Liver (tissue), 9 donors: ENCODE data around the gene CDC25A. TPM values are rescaled to one million over a fixed set of nuclear protein-coding genes. Genes with fewer than 3 reads are reported as not detected.

ENCODE experiments used
- DNase-seq: peaks from one replicate; pipeline ENCODE4 v3.0.0-alpha.2; 2017; ENCODE audit warnings: low spot score
- H3K27ac ChIP-seq, 2 donors: one replicate each; pipeline ENCODE4 v1.7.0; 2013; ENCODE audit warnings: inconsistent platforms in 2 of 2, low read length in 2 of 2, control low read depth in 1 of 2, low read depth in 1 of 2, mild to moderate bottlenecking in 1 of 2
- H3K27me3 ChIP-seq, 4 donors: one replicate each; pipeline versions ENCODE4 v1.6.1 to v1.7.0; 2013; ENCODE audit warnings: low read length in 3 of 4, inconsistent platforms in 1 of 4, mild to moderate bottlenecking in 1 of 4, moderate library complexity in 1 of 4; ENCODE audit not compliant: control insufficient read depth in 4 of 4, insufficient read depth in 4 of 4
- H3K36me3 ChIP-seq, 4 donors: one replicate each; pipeline versions ENCODE4 v1.6.1 to v1.7.0; 2013; ENCODE audit warnings: low read length in 3 of 4, mild to moderate bottlenecking in 3 of 4, low read depth in 1 of 4, moderate library complexity in 1 of 4; ENCODE audit not compliant: control insufficient read depth in 4 of 4, insufficient read depth in 3 of 4
- H3K4me1 ChIP-seq, 4 donors: one replicate each; pipeline versions ENCODE4 v1.6.1 to v1.7.0; 2013; ENCODE audit warnings: low read length in 3 of 4, mild to moderate bottlenecking in 3 of 4, moderate library complexity in 1 of 4; ENCODE audit not compliant: control insufficient read depth in 4 of 4, insufficient read depth in 4 of 4
- H3K4me3 ChIP-seq, 3 donors: one replicate each; pipeline versions ENCODE4 v1.6.1 to v1.7.0; 2013; ENCODE audit warnings: low read length in 3 of 3, control low read depth in 1 of 3, low read depth in 1 of 3, mild to moderate bottlenecking in 1 of 3
- H3K9ac ChIP-seq, 2 donors: one replicate each; pipeline ENCODE4 v1.7.0; 2013; ENCODE audit warnings: low read length in 2 of 2, mild to moderate bottlenecking in 2 of 2, moderate library complexity in 2 of 2, control low read depth in 1 of 2, low read depth in 1 of 2
- H3K9me3 ChIP-seq, 4 donors: one replicate each; pipeline versions ENCODE4 v1.6.1 to v1.7.0; 2013; ENCODE audit warnings: low read length in 3 of 4; ENCODE audit not compliant: control insufficient read depth in 4 of 4
- EGR1 ChIP-seq, 2 donors: IDR thresholded peaks; 2 replicates each; pipeline ENCODE4 v1.6.1; 2016 to 2018; ENCODE audit warnings: antibody characterized with exemption in 2 of 2, low read depth in 2 of 2
- FOXA1 ChIP-seq: IDR thresholded peaks from 2 replicates; pipeline ENCODE4 v1.6.1; 2016; ENCODE audit warnings: antibody characterized with exemption
- FOXA2 ChIP-seq: IDR thresholded peaks from 2 replicates; pipeline ENCODE4 v1.6.1; 2016; ENCODE audit warnings: antibody characterized with exemption
- GABPA ChIP-seq, 2 donors: IDR thresholded peaks in 1 of 2; conservative IDR thresholded peaks in 1 of 2; 2 replicates each; pipeline ENCODE4 v1.6.1; 2016; ENCODE audit warnings: antibody characterized with exemption in 2 of 2, mild to moderate bottlenecking in 1 of 2, moderate library complexity in 1 of 2
- HNF4A ChIP-seq, 2 donors: conservative IDR thresholded peaks; 2 replicates each; pipeline ENCODE4 v1.6.1; 2016; ENCODE audit warnings: antibody characterized with exemption in 2 of 2, mild to moderate bottlenecking in 2 of 2
- HNF4G ChIP-seq: IDR thresholded peaks from 2 replicates; pipeline ENCODE4 v1.6.1; 2016; ENCODE audit warnings: antibody characterized with exemption
- JUND ChIP-seq, 2 donors: IDR thresholded peaks; 2 replicates each; pipeline ENCODE4 v1.6.1; 2016; ENCODE audit warnings: antibody characterized with exemption in 2 of 2
- NR2F2 ChIP-seq: IDR thresholded peaks from 2 replicates; pipeline ENCODE4 v1.6.1; 2016; ENCODE audit warnings: antibody characterized with exemption
- RAD21 ChIP-seq, 2 donors: IDR thresholded peaks; 2 replicates each; pipeline ENCODE4 v1.6.1; 2016; ENCODE audit warnings: antibody characterized with exemption in 2 of 2, mild to moderate bottlenecking in 2 of 2
- RXRA ChIP-seq, 2 donors: IDR thresholded peaks; 2 replicates each; pipeline ENCODE4 v1.6.1; 2017 to 2018; ENCODE audit warnings: antibody characterized with exemption in 2 of 2, mild to moderate bottlenecking in 1 of 2
- SP1 ChIP-seq: IDR thresholded peaks from 2 replicates; pipeline ENCODE4 v1.6.1; 2018; ENCODE audit warnings: antibody characterized with exemption, mild to moderate bottlenecking
- TAF1 ChIP-seq: conservative IDR thresholded peaks from 2 replicates; pipeline ENCODE4 v1.6.1; 2016; ENCODE audit warnings: antibody characterized with exemption, mild to moderate bottlenecking
- YY1 ChIP-seq: IDR thresholded peaks from 2 replicates; pipeline ENCODE4 v1.6.1; 2016; ENCODE audit warnings: antibody characterized with exemption, mild to moderate bottlenecking
- WGBS: extraction: QIAGEN DNeasy Blood & Tissue Kit; methylation state at CpG from one replicate; pipeline ENCODE4 v1.1.7; 2013; 5-methylcytosine and 5-hydroxymethylcytosine counted together
- polyA plus RNA-seq, 2 donors: library from polyadenylated mRNA; stranded (reverse) in 1 of 2; unstranded in 1 of 2; fragments of 200-250 nt in 1 of 2; fragments of >200 nt in 1 of 2; fragmentation: Nextera tagmentation in 1 of 2; extraction: Ambion mirVana in 1 of 2; gene quantifications; one replicate each; pipeline versions ENCODE4 v1.2.1 to v1.2.3, GENCODE V29; 2013 to 2015
- total RNA-seq, 2 donors: library from RNA; depleted of rRNA; stranded (reverse); fragments of >200 nt; gene quantifications; one replicate each; pipeline ENCODE4 v1.2.3, GENCODE V29; 2014
- TF ChIP-seq, protein P1 (sequence below): IDR thresholded peaks from 2 replicates; pipeline ENCODE4 v1.6.1; 2016; ENCODE audit warnings: antibody characterized with exemption
- TF ChIP-seq, protein P2 (sequence below): IDR thresholded peaks from 2 replicates; pipeline ENCODE4 v1.6.1; 2016; ENCODE audit warnings: antibody characterized with exemption
- TF ChIP-seq, protein P3 (sequence below): fragments of 150-350 bp; IDR thresholded peaks from 2 replicates; pipeline ENCODE4 v1.5.1; 2017; ENCODE audit warnings: improper control_type of control experiment, low read depth, low read length; ENCODE audit not compliant: missing input control
- TF ChIP-seq, protein P4 (sequence below): IDR thresholded peaks from 2 replicates; pipeline ENCODE4 v1.6.1; 2016; ENCODE audit warnings: antibody characterized with exemption
- TF ChIP-seq, protein P5 (sequence below): IDR thresholded peaks from 2 replicates; pipeline ENCODE4 v1.6.1; 2016; ENCODE audit warnings: antibody characterized with exemption, mild to moderate bottlenecking
- donor health status: healthy.
- donor health status: healthy.
- donor health status: healthy.
- donor health status: healthy.
- donor health status: healthy.

Gene CDC25A
- total and polyA plus RNA-seq, 4 donors: 0.18 to 29.6 (median 0.60) TPM

DNA sequence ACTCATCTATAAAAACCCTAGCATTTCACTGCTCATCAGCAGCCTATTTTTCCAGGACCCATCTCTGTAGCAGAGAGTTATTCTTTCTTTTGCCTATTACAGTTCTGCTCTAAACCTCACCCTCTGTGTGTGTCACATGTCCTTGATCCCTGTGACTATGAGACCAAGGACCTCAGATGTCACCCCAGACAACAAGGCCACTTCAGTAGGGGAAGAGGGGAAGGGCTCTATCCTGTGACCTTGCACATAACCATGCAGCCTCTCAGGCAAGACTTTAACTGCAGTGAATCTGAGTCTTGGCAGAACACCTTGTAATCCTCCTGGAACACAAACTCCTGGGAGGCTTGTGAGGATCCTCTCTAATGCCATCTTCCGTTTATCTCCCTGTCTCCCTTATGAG lies 48.3 kb upstream of the CDC25A start:
- H3K36me3 ChIP-seq: no peaks in the 10 kb centered on the region
- H3K9me3 ChIP-seq: no peaks in the 10 kb centered on the region
- no peak for DNase-seq
- WGBS: 91% methylated on average over 1 of the region's 1 CpG
- H3K4me1 ChIP-seq: peaks cover 0 to 3% (median 0%) of the 10 kb centered on the region in 4 donors
- H3K9ac ChIP-seq: no peak overlapping the region
- H3K27me3 ChIP-seq: no peaks in the 10 kb centered on the region
- TF ChIP-seq TAF1: no peak
- TF ChIP-seq, protein P1, sequence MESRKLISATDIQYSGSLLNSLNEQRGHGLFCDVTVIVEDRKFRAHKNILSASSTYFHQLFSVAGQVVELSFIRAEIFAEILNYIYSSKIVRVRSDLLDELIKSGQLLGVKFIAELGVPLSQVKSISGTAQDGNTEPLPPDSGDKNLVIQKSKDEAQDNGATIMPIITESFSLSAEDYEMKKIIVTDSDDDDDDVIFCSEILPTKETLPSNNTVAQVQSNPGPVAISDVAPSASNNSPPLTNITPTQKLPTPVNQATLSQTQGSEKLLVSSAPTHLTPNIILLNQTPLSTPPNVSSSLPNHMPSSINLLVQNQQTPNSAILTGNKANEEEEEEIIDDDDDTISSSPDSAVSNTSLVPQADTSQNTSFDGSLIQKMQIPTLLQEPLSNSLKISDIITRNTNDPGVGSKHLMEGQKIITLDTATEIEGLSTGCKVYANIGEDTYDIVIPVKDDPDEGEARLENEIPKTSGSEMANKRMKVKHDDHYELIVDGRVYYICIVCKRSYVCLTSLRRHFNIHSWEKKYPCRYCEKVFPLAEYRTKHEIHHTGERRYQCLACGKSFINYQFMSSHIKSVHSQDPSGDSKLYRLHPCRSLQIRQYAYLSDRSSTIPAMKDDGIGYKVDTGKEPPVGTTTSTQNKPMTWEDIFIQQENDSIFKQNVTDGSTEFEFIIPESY: no peak
- TF ChIP-seq, protein P2, sequence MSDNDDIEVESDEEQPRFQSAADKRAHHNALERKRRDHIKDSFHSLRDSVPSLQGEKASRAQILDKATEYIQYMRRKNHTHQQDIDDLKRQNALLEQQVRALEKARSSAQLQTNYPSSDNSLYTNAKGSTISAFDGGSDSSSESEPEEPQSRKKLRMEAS: no peak
- TF ChIP-seq FOXA2: no peak
- no peak for TF ChIP-seq GABPA (IDR thresholded peaks at IDR 0.05 in 1 of 2, conservative IDR thresholded peaks at IDR 0.05 in 1 of 2)
- no peak for TF ChIP-seq HNF4A (conservative IDR thresholded peaks at IDR 0.05)
- TF ChIP-seq, protein P3, sequence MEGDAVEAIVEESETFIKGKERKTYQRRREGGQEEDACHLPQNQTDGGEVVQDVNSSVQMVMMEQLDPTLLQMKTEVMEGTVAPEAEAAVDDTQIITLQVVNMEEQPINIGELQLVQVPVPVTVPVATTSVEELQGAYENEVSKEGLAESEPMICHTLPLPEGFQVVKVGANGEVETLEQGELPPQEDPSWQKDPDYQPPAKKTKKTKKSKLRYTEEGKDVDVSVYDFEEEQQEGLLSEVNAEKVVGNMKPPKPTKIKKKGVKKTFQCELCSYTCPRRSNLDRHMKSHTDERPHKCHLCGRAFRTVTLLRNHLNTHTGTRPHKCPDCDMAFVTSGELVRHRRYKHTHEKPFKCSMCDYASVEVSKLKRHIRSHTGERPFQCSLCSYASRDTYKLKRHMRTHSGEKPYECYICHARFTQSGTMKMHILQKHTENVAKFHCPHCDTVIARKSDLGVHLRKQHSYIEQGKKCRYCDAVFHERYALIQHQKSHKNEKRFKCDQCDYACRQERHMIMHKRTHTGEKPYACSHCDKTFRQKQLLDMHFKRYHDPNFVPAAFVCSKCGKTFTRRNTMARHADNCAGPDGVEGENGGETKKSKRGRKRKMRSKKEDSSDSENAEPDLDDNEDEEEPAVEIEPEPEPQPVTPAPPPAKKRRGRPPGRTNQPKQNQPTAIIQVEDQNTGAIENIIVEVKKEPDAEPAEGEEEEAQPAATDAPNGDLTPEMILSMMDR: no peak
- TF ChIP-seq SP1: no peak
- no peak for TF ChIP-seq FOXA1
- TF ChIP-seq NR2F2: no peak
- TF ChIP-seq RXRA (IDR thresholded peaks at IDR 0.05): no peak
- no peak for TF ChIP-seq YY1
- no peak for TF ChIP-seq JUND (IDR thresholded peaks at IDR 0.05)
- no peak for TF ChIP-seq HNF4G
- TF ChIP-seq, protein P4, sequence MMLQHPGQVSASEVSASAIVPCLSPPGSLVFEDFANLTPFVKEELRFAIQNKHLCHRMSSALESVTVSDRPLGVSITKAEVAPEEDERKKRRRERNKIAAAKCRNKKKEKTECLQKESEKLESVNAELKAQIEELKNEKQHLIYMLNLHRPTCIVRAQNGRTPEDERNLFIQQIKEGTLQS: no peak
- TF ChIP-seq RAD21 (IDR thresholded peaks at IDR 0.05): no peak
- TF ChIP-seq EGR1 (IDR thresholded peaks at IDR 0.05; ENCODE audit: low read depth in 2 of 2): no peak
- TF ChIP-seq, protein P5, sequence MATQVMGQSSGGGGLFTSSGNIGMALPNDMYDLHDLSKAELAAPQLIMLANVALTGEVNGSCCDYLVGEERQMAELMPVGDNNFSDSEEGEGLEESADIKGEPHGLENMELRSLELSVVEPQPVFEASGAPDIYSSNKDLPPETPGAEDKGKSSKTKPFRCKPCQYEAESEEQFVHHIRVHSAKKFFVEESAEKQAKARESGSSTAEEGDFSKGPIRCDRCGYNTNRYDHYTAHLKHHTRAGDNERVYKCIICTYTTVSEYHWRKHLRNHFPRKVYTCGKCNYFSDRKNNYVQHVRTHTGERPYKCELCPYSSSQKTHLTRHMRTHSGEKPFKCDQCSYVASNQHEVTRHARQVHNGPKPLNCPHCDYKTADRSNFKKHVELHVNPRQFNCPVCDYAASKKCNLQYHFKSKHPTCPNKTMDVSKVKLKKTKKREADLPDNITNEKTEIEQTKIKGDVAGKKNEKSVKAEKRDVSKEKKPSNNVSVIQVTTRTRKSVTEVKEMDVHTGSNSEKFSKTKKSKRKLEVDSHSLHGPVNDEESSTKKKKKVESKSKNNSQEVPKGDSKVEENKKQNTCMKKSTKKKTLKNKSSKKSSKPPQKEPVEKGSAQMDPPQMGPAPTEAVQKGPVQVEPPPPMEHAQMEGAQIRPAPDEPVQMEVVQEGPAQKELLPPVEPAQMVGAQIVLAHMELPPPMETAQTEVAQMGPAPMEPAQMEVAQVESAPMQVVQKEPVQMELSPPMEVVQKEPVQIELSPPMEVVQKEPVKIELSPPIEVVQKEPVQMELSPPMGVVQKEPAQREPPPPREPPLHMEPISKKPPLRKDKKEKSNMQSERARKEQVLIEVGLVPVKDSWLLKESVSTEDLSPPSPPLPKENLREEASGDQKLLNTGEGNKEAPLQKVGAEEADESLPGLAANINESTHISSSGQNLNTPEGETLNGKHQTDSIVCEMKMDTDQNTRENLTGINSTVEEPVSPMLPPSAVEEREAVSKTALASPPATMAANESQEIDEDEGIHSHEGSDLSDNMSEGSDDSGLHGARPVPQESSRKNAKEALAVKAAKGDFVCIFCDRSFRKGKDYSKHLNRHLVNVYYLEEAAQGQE: no peak
- H3K27ac ChIP-seq: no peak overlapping the region
- H3K4me3 ChIP-seq: no peak overlapping the region
